Mammary epithelial cell (primary cell): ENCODE data around the gene RGS6.

Experiments
- CTCF ChIP-seq, 2 donors: IDR thresholded peaks in 1 of 2; conservative IDR thresholded peaks in 1 of 2; 2 replicates each; pipeline ENCODE4 v1.5.1; 2011 to 2012; ENCODE audit warnings: inconsistent platforms in 2 of 2, low read length in 2 of 2, mild to moderate bottlenecking in 2 of 2, control low read depth in 1 of 2, low read depth in 1 of 2; ENCODE audit not compliant: insufficient read depth in 1 of 2; ENCODE audit errors: extremely low read depth in 1 of 2
- EZH2 ChIP-seq: IDR thresholded peaks from 2 replicates; pipeline ENCODE4 v1.6.1; 2012; ENCODE audit warnings: low read length, inconsistent platforms, borderline replicate concordance

- TF ChIP-seq CTCF (conservative IDR thresholded peaks at IDR 0.05 in 1 of 2, IDR thresholded peaks at IDR 0.05 in 1 of 2; ENCODE audit: extremely low read depth in 1 of 2, insufficient read depth in 1 of 2, low read depth in 1 of 2, low read length in 2 of 2) (no peak), EZH2 (no peak)
Measured at GRCh38 chr14:72404998-72405397, 472.8 kb downstream of the RGS6 start.
